ENCODE data around the gene BEGAIN. TPM values are rescaled to one million over a fixed set of nuclear protein-coding genes. Genes with fewer than 3 reads are reported as not detected.
A peak's percentile ranks its signal among the peaks of the same experiment; 100 is the strongest.

Gene BEGAIN
- total RNA-seq, 4 donors from 2014 or later, result 2.6 to 16.5 (median 4.4) TPM; not detected in 1

GRCh38 chr14:100554082-100554677 lies 33.0 kb downstream of the BEGAIN start:
- DNase-seq, result peak; percentile 59 to 72
- H3K4me3 ChIP-seq, result no peak overlapping the region

GRCh38 chr14:100553471-100553870 lies 33.7 kb downstream of the BEGAIN start:
- H3K4me3 ChIP-seq, result no peak overlapping the region
- intact Hi-C loops (cut with DNase I; ENCODE audit: low total_unique reads), result no loop called here
- H3K9me3 ChIP-seq, result no peaks in the 10 kb centered on the region
- H3K27me3 ChIP-seq, result no peaks in the 10 kb centered on the region
- TF ChIP-seq CTCF (IDR thresholded peaks at IDR 0.05) (no peak), POLR2A (IDR thresholded peaks at IDR 0.05) (no peak)
- no peak overlapping the region for H3K27ac ChIP-seq
- H3K36me3 ChIP-seq, result no peaks in the 10 kb centered on the region
- no peak for DNase-seq
- no peaks in the 10 kb centered on the region for H3K4me1 ChIP-seq

More at GRCh38 chr14:100554082-100554677, 33.0 kb downstream of the BEGAIN start:
- Histone ChIP-seq H3K36me3 (no peaks in the 10 kb centered on the region), H3K4me1 (no peaks in the 10 kb centered on the region), H3K27ac (peak overlapping the region in 1 of 2 donors; percentile 48), H3K9me3 (no peaks in the 10 kb centered on the region), H3K27me3 (no peaks in the 10 kb centered on the region)
- TF ChIP-seq CTCF (IDR thresholded peaks at IDR 0.05) (no peak), POLR2A (IDR thresholded peaks at IDR 0.05) (no peak)
- intact Hi-C loops (cut with DNase I; ENCODE audit: low total_unique reads), result no loop called here

GRCh38 chr14:100552524-100553125 lies 34.6 kb downstream of the BEGAIN start:
- Histone ChIP-seq H3K9me3 (no peaks in the 10 kb centered on the region), H3K36me3 (no peaks in the 10 kb centered on the region), H3K4me3 (no peak overlapping the region), H3K27me3 (no peaks in the 10 kb centered on the region), H3K4me1 (peaks cover 0 to 5% of the 10 kb centered on the region in 2 donors), H3K27ac (no peak overlapping the region)
- TF ChIP-seq CTCF (IDR thresholded peaks at IDR 0.05), result no peak
- no peak for TF ChIP-seq POLR2A (IDR thresholded peaks at IDR 0.05)
- intact Hi-C loops (cut with DNase I; ENCODE audit: low total_unique reads), result no loop called here
- no peak for DNase-seq

- no peak overlapping the region for H3K27ac ChIP-seq
- no peak for TF ChIP-seq POLR2A (IDR thresholded peaks at IDR 0.05)
- no peak for TF ChIP-seq CTCF (IDR thresholded peaks at IDR 0.05)
- no peaks in the 10 kb centered on the region for H3K9me3 ChIP-seq
- no peaks in the 10 kb centered on the region for H3K36me3 ChIP-seq
- no peaks in the 10 kb centered on the region for H3K27me3 ChIP-seq
- intact Hi-C loops (cut with DNase I; ENCODE audit: low total_unique reads), result no loop called here
- peaks cover 0 to 7% of the 10 kb centered on the region in 2 donors for H3K4me1 ChIP-seq
- DNase-seq, result no peak
- H3K4me3 ChIP-seq, result no peak overlapping the region
Measured at GRCh38 chr14:100551056-100551455, 36.2 kb downstream of the BEGAIN start.

DNA sequence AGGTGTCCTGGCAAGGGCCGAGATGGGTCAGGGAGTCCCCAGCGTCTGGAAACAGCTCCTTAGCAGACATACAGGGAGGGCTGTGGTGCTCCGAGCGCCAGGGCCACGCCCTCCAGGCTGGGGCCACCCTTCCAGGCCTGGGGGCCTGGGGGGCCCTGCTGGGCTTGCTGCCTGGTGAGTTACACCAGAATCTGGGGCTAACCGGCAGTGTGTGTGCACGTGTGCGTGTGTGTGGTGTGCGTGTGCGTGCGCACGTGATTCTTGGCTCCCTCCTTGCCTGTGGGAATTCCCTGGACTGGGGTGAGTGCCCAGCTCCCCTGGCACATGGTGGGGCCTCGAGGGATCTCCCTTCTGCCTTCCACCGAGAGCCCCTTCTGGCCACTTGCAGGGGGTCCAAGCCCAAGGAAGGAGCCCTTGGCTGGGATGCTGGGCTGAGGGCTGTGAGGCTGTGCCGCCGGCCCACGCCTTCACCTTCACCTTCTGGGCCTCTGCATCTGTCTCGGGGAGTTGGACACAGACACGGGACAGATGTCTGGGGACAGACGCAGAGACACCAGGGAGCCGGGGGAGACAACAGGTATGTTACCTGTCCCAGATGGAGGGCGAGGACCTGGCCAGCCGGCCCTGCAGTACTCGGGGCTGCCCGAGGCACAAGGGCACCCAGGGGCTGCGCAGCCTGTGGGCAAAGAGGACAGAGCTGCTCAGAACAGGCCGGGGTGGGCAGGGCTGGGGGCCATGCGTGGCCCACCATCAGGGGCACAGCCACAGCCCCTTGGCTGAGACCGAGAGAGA lies 37.2 kb downstream of the BEGAIN start:
- Histone ChIP-seq H3K4me1 (peaks cover 0 to 7% of the 10 kb centered on the region in 2 donors), H3K27me3 (no peaks in the 10 kb centered on the region), H3K9me3 (no peaks in the 10 kb centered on the region), H3K27ac (no peak overlapping the region), H3K36me3 (no peaks in the 10 kb centered on the region), H3K4me3 (no peak overlapping the region)
- intact Hi-C loops (cut with DNase I; ENCODE audit: low total_unique reads), result no loop called here
- TF ChIP-seq CTCF (IDR thresholded peaks at IDR 0.05), result no peak
- TF ChIP-seq POLR2A (IDR thresholded peaks at IDR 0.05), result no peak
- peak in 1 of 2 donors; percentile 39 for DNase-seq
